Memory B cell (primary cell): ENCODE results near the gene DDX56.
"Not testable (repeated sequence)": the region's sequence is repeated elsewhere in the genome, so short reads cannot be mapped to it uniquely, and the experiment has no call there.

Experiments used
- ATAC-seq: fragments of 150-1000 bp; cut with Tn5 transposase; 2 replicates; pipeline ENCODE4 v1.10.0; 2021; ENCODE audit warnings: low read depth, mild to moderate bottlenecking, moderate library complexity
- DNase-seq, 2 donors: peaks; one replicate each; pipeline ENCODE4 v3.0.0; 2022; ENCODE audit warnings: low spot score in 2 of 2
- H3K27ac Mint-ChIP-seq: one replicate; pipeline ENCODE4 v1.8.0; 2022; ENCODE audit warnings: mild to moderate bottlenecking, moderate library complexity, mixed read lengths
- H3K27me3 Mint-ChIP-seq: one replicate; pipeline ENCODE4 v1.8.0; 2022; ENCODE audit warnings: mixed read lengths
- H3K36me3 Mint-ChIP-seq: one replicate; pipeline ENCODE4 v1.8.0; 2022; ENCODE audit warnings: mild to moderate bottlenecking, mixed read lengths
- H3K4me1 Mint-ChIP-seq: one replicate; pipeline ENCODE4 v1.8.0; 2022; ENCODE audit warnings: mixed read lengths
- H3K4me3 Mint-ChIP-seq: one replicate; pipeline ENCODE4 v1.8.0; 2022; ENCODE audit warnings: mild to moderate bottlenecking, moderate library complexity, mixed read lengths
- H3K9me3 Mint-ChIP-seq: one replicate; pipeline ENCODE4 v1.8.0; 2022; ENCODE audit warnings: mixed read lengths

DDX56 gene

GRCh38 chr7:44607141-44608068 lies 33.7 kb upstream of the DDX56 start:
- Mint-ChIP-seq H3K4me3 (peak overlapping the region; percentile 94), H3K9me3 (no peaks in the 10 kb centered on the region), H3K27me3 (no peaks in the 10 kb centered on the region), H3K27ac (peak overlapping the region; percentile 98), H3K36me3 (no peaks in the 10 kb centered on the region), H3K4me1 (peaks cover 23% of the 10 kb centered on the region)
- DNase-seq = no peak
- peak; percentile 20 for ATAC-seq

DNA sequence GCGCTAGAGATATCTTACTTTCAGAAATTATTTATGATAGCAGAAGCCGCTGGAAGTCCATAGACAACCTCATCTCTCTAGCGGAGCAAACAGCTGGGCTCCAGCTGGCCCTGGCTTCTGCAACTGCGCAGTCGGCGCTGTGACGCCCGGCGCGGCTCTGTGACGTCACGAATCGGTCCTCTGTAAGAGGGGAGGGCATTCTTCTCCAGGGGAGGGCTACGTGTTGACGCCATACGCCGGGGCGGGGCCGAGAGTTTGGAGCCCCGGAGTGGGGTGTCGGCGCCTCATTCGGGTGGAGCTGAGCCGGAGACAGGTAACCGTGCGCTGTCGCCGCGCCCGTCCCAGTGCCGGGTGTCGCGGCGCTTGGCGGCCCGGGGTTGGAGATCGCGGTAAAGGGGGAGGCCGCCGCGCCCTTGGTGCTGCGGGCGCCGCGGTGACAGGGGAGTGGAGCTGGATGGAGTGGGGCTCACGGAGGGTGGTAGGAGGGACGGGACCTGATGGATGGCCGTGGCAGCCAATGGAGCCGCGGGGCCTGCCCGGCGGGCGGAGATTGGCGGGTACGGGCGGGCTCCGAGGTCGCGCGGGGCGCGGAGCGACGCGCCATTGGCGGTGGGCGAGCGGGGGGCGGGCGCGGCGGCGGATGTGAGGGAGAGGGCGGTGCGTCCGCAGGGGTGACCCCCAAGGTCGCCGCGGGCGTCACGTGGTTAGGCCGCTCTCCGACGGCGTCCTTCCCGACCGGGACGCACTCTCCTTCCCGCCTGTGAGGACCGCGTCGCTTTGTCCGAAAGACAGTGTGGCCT lies 32.8 kb upstream of the DDX56 start, which contains the start of gene OGDH:
TSS of gene OGDH (plus strand) at position 287 of the 800 bp plus-strand sequence. CDS start 17,717 bp downstream, outside the sequence.
- Mint-ChIP-seq H3K4me1 (peaks cover 22% of the 10 kb centered on the region), H3K4me3 (peak within 1 kb of the TSS; percentile 94)

DNA sequence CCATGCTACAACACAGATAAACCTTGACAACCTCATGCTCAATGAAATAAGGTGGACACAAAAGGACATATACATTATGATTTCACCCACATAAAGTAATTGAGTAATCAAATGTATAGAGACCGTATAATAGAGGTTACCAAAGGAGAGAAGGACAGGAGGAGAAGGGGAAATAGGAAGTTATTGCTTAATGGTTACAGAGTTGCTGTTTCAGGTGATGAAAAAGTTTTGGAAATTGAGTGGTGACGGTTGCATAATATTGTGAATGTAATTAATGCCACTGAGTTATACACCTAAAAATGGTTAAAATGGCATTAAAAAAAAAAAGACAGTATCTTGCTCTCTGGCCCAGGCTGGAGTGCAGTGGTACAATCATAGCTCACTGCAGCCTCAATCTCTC lies 31.2 kb upstream of the DDX56 start:
- Mint-ChIP-seq H3K27ac (peak overlapping the region; percentile 17), H3K4me3 (no peak overlapping the region), H3K27me3 (peaks cover 6% of the 10 kb centered on the region)

More for the DNA sequence above, 32.8 kb upstream of the DDX56 start, which contains the start of gene OGDH:
- Mint-ChIP-seq H3K27me3 (no peaks in the 10 kb centered on the region), H3K27ac (peak within 1 kb of the TSS; percentile 98), H3K36me3 (no peaks in the 10 kb centered on the region), H3K9me3 (no peaks in the 10 kb centered on the region)
- peak; percentile 85 for ATAC-seq
- peak; percentile 99 to 100 for DNase-seq

GRCh38 chr7:44603193-44603592 lies 29.5 kb upstream of the DDX56 start:
- H3K27me3 Mint-ChIP-seq = peaks cover 6% of the 10 kb centered on the region
- H3K9me3 Mint-ChIP-seq = no peaks in the 10 kb centered on the region
- no peak for ATAC-seq
- no peak overlapping the region for H3K4me3 Mint-ChIP-seq
- DNase-seq = no peak
- no peak overlapping the region for H3K27ac Mint-ChIP-seq
- peaks cover 19% of the 10 kb centered on the region for H3K4me1 Mint-ChIP-seq
- no peaks in the 10 kb centered on the region for H3K36me3 Mint-ChIP-seq

More for the DNA sequence above, 31.2 kb upstream of the DDX56 start:
- Mint-ChIP-seq H3K4me1 (peaks cover 22% of the 10 kb centered on the region), H3K36me3 (no peaks in the 10 kb centered on the region), H3K9me3 (no peaks in the 10 kb centered on the region)
- ATAC-seq = no peak
- DNase-seq = no peak

GRCh38 chr7:44602576-44602910 lies 28.8 kb upstream of the DDX56 start:
- Mint-ChIP-seq H3K27ac (no peak overlapping the region), H3K9me3 (no peaks in the 10 kb centered on the region), H3K36me3 (no peaks in the 10 kb centered on the region), H3K4me3 (no peak overlapping the region), H3K4me1 (peaks cover 17% of the 10 kb centered on the region), H3K27me3 (peaks cover 6% of the 10 kb centered on the region)
- DNase-seq = no peak
- no peak for ATAC-seq

GRCh38 chr7:44599222-44599621 lies 25.5 kb upstream of the DDX56 start:
- H3K4me1 Mint-ChIP-seq = peaks cover 8% of the 10 kb centered on the region
- peaks cover 9% of the 10 kb centered on the region for H3K27me3 Mint-ChIP-seq
- ATAC-seq (no peak), DNase-seq (no peak)
- H3K36me3 Mint-ChIP-seq = no peaks in the 10 kb centered on the region
- H3K9me3 Mint-ChIP-seq = no peaks in the 10 kb centered on the region
- no peak overlapping the region for H3K27ac Mint-ChIP-seq
- no peak overlapping the region for H3K4me3 Mint-ChIP-seq

DNA sequence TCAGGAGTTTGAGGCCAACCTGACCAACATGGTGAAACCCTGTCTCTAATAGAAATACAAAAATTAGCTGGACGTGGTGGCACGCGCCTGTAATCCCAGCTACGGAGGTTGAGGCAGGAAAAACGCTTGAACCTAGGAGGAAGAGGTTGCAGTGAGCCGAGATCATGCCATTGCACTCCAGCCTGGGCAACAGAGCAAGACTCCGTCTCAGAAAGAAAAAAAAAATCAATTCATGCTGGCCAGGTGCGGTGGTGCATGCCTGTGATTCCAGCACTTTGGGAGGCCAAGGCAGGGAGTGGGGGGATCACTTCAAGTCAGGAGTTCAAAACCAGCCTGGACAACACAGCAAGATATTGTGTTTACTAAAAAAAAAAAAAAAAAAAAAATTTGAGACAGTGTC lies 23.5 kb upstream of the DDX56 start:
- not testable (repeated sequence) for H3K4me3 Mint-ChIP-seq, H3K27ac Mint-ChIP-seq

GRCh38 chr7:44595934-44596635 lies 22.4 kb upstream of the DDX56 start:
- Mint-ChIP-seq H3K27me3 (peaks cover 8% of the 10 kb centered on the region), H3K36me3 (no peaks in the 10 kb centered on the region), H3K27ac (no peak overlapping the region), H3K9me3 (no peaks in the 10 kb centered on the region), H3K4me1 (no peaks in the 10 kb centered on the region), H3K4me3 (no peak overlapping the region)
- DNase-seq = no peak
- ATAC-seq = no peak

More for the DNA sequence above, 23.5 kb upstream of the DDX56 start:
- H3K27me3 Mint-ChIP-seq = peaks cover 11% of the 10 kb centered on the region
- not testable (repeated sequence) for H3K9me3 Mint-ChIP-seq, ATAC-seq, DNase-seq, H3K4me1 Mint-ChIP-seq, H3K36me3 Mint-ChIP-seq

DNA sequence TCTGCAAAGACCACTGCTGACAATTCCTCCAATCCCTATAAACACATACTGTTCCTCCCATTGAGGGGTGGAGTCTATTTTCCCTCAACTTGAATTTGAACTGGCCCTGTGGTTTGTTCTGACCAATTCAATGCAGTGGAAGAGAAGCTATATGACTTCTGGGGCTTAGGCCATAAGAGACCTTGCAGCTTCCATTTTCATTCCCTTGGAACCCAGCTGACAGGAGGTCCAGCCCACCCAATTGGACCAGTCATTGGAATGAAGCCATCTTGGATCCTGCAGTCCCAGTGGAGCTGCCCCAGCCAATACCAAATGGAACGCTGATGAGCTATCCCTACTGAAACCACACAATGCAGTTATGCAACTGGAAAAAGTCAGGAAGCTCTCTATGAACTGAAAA lies 17.2 kb upstream of the DDX56 start:
- Mint-ChIP-seq H3K9me3 (no peaks in the 10 kb centered on the region), H3K27me3 (peaks cover 5% of the 10 kb centered on the region), H3K27ac (no peak overlapping the region), H3K4me1 (peaks cover 8% of the 10 kb centered on the region), H3K36me3 (no peaks in the 10 kb centered on the region), H3K4me3 (no peak overlapping the region)
- no peak for DNase-seq
- ATAC-seq = no peak

DNA sequence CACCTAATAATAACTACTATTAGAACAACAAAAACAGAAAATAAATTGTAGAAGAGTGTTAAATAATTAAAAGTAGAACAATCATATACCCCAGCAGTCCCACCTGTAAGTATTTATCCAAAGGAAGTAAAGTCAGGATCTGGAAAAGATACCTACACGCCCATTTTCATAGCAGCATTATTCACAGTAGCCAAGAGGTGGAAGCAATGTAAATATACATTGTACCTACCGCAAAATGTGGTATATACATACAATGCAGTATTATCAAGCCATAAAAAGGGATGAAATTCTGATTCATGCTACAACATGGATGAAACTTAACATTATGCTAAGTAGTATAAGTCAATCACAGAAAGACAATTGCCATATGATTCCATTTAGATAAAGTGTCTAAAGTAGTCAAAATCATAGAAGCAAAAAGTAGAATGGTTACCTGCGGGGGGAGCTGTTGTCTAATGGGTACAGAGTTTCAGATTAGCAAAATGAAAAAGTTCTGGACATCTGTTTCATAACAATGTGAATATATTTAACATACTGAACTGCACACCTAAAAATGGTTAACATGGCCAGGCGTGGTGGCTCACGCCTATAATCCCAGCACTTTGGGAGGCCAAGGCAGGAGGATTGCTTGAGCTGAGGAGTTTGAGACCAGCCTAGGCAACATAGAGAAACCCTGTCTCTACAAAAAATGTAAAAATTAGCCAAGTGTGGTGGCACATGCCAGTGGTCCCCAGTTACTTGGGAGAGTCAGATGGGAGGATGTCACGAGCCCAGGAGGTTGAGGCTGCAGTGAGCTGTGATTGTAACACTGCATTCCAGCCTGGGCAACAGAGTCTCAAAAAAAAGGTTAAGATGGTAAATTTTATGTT lies 14.4 kb upstream of the DDX56 start:
- DNase-seq (peak; percentile 60 to 65), ATAC-seq (peak; percentile 89)
- peaks cover 4% of the 10 kb centered on the region for H3K27me3 Mint-ChIP-seq
- peaks cover 8% of the 10 kb centered on the region for H3K4me1 Mint-ChIP-seq
- no peaks in the 10 kb centered on the region for H3K9me3 Mint-ChIP-seq
- no peak overlapping the region for H3K4me3 Mint-ChIP-seq
- no peak overlapping the region for H3K27ac Mint-ChIP-seq
- H3K36me3 Mint-ChIP-seq = no peaks in the 10 kb centered on the region

DNA sequence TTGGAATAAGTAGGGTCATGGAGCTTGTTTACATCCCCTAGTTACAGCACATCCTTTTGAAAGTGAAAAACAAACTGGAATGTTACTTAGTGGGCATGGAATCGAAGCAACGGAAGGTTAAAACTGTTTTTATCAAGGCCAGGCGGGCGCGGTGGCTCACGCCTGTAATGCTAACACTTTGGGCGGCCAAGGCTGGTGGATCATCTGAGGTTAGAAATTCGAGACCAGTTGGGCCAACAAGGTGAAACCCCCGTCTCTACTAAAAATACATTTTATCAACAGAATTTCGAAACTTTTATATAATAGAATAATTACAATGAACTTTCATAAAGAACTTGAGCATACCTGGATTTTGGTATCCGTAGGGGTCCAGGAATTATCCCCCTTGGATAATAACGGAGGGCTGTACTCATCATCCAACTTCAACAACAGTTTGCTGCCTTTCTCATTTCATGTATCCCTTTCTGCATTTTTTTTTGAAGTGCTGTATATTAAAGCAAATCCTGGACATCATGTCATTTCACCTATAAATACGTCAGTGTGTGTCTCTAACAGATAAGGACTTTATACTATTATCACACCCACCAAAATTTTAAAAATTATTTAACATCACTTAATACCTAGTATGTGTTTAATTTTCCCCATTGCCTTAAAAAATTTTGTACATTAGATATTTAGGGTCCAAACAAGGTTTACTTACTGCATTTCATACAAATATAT lies 9.6 kb upstream of the DDX56 start:
- DNase-seq (no peak), ATAC-seq (no peak)
- H3K4me1 Mint-ChIP-seq = peaks cover 17% of the 10 kb centered on the region
- H3K27ac Mint-ChIP-seq = peak overlapping the region; percentile 97
- no peaks in the 10 kb centered on the region for H3K27me3 Mint-ChIP-seq
- H3K9me3 Mint-ChIP-seq = no peaks in the 10 kb centered on the region
- H3K36me3 Mint-ChIP-seq = peaks cover 12% of the 10 kb centered on the region
- peak overlapping the region; percentile 93 for H3K4me3 Mint-ChIP-seq

DNA sequence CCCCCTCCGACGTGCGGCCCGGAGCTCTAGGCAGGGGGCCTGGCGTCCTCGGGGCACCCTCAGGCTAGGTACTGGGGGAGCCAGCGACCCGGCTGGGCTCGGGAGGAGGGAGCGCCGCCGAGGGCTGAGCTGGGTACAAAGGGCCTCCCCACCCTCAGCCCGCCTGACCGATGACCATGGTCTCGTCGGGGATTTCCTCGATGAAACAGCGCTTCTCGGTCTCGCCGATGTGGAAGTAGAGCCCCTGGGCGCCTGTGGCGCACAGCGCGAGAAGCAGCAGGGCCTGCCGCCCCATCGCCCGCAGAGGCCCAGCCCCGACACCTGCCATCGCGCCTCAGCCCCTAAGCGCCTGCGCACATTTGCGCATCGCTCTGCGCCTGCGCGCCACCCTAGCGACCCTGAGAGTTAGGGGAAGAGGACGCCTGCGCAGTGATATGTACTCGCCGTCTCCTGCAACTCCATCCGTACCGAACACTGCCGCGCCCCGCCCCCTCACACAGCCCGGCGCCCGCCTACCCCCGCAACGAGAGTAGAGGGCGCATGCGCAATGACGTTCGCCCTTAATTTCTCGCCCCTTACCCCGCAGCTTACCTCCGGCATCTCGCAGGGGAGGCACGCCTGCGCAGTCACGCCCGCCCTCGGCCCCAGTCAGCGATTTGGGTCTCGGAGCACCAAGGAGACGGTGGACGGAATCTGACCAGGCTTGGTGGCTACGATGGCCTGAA lies 8.3 kb upstream of the DDX56 start, which contains the start of gene TMED4:
TSS of gene TMED4 (minus strand) at position 353 of the 725 bp plus-strand sequence. CDS start at position 328, 25 bp downstream.
- Mint-ChIP-seq H3K36me3 (peaks cover 12% of the 10 kb centered on the region), H3K4me1 (peaks cover 12% of the 10 kb centered on the region)
- peak; percentile 85 for ATAC-seq

More for the DNA sequence above, 8.3 kb upstream of the DDX56 start, which contains the start of gene TMED4:
- Mint-ChIP-seq H3K4me3 (peak within 1 kb of the TSS; percentile 93), H3K27me3 (no peaks in the 10 kb centered on the region), H3K27ac (peak within 1 kb of the TSS; percentile 97), H3K9me3 (no peaks in the 10 kb centered on the region)
- peak; percentile 100 for DNase-seq
